H1 (cell line): ENCODE data around the gene PPFIA4. TPM values are rescaled to one million over a fixed set of nuclear protein-coding genes. Genes with fewer than 3 reads are reported as not detected.

Experiments used
- CTCF ChIA-PET: fragments of 300-600 bp; sonication (Branson Sonifier 250); formaldehyde crosslinking; loops from one replicate; lab custom pipeline; 2021; ENCODE audit not compliant: partially characterized antibody; lab: Charles Lee
- POLR2A ChIA-PET: fragments of 300-600 bp; sonication (Branson Sonifier 250); formaldehyde crosslinking; loops from one replicate; lab custom pipeline; 2021; ENCODE audit warnings: inconsistent platforms; ENCODE audit not compliant: partially characterized antibody; lab: Charles Lee
- DNase-seq, 2 experiments: peaks; one replicate each; pipeline versions ENCODE4 v3.0.0 to v3.0.0-alpha.2; 2010 to 2022; ENCODE audit warnings: low spot score in 2 of 2, low read depth in 1 of 2, mixed read lengths in 1 of 2
- FAIRE-seq: peaks from 2 replicates; lab custom pipeline; 2011; peaks lifted over from hg19 to GRCh38; lab: Jason Lieb, UNC
- H2AFZ ChIP-seq: 2 replicates; pipeline ENCODE4 v1.8.1; 2012; ENCODE audit warnings: low read length, inconsistent platforms
- H2AK5ac ChIP-seq: 2 replicates; pipeline ENCODE4 v1.6.1; 2013; ENCODE audit warnings: low read depth, low read length
- H2BK120ac ChIP-seq: replicated peaks from 2 replicates; pipeline ENCODE3; 2013; ENCODE audit warnings: low read depth, low read length, inconsistent platforms
- H2BK12ac ChIP-seq: 2 replicates; pipeline ENCODE4 v1.6.1; 2013; ENCODE audit warnings: low read depth, low read length
- H2BK15ac ChIP-seq: 2 replicates; pipeline ENCODE4 v1.6.1; 2013; ENCODE audit warnings: low read length
- H2BK20ac ChIP-seq: 2 replicates; pipeline ENCODE4 v1.6.1; 2013; ENCODE audit warnings: low read length
- H2BK5ac ChIP-seq: 2 replicates; pipeline ENCODE4 v1.6.1; 2013; ENCODE audit warnings: low read depth, low read length
- H3K14ac ChIP-seq: 2 replicates; pipeline ENCODE4 v1.6.1; 2013; ENCODE audit warnings: inconsistent platforms; ENCODE audit not compliant: insufficient read length
- H3K18ac ChIP-seq: 2 replicates; pipeline ENCODE4 v1.6.1; 2013; ENCODE audit warnings: low read length; ENCODE audit errors: extremely low read depth
- H3K23ac ChIP-seq: 2 replicates; pipeline ENCODE4 v1.6.1; 2013; ENCODE audit warnings: inconsistent platforms; ENCODE audit not compliant: insufficient read length
- H3K23me2 ChIP-seq: 2 replicates; pipeline ENCODE4 v1.6.1; 2013; ENCODE audit warnings: low read depth, low read length
- H3K27ac ChIP-seq: 2 replicates; pipeline ENCODE4 v1.6.1; 2011; ENCODE audit warnings: low read depth, low read length, inconsistent platforms
- H3K27me3 ChIP-seq, 4 experiments: replicated peaks in 1 of 4; 1 replicate in 1 of 4; 2 replicates in 3 of 4; pipeline versions ENCODE4 v1.6.1 to v1.8.1; 2011 to 2013; ENCODE audit warnings: low read length in 3 of 4, mild to moderate bottlenecking in 3 of 4, inconsistent platforms in 2 of 4, mixed read lengths in 2 of 4, moderate library complexity in 1 of 4; ENCODE audit not compliant: control insufficient read depth in 3 of 4, insufficient read depth in 3 of 4; ENCODE audit errors: extremely low read depth in 1 of 4
- H3K36me3 ChIP-seq, 4 experiments: 2 replicates each; pipeline versions ENCODE4 v1.6.1 to v1.8.1; 2011 to 2013; ENCODE audit warnings: mild to moderate bottlenecking in 4 of 4, low read length in 3 of 4, moderate library complexity in 2 of 4, control low read depth in 1 of 4, inconsistent platforms in 1 of 4; ENCODE audit not compliant: insufficient read depth in 4 of 4, control insufficient read depth in 2 of 4
- H3K4ac ChIP-seq: replicated peaks from 2 replicates; pipeline ENCODE3; 2013; ENCODE audit warnings: low read length, low read depth, mixed read lengths, inconsistent platforms; ENCODE audit not compliant: insufficient read length
- H3K4me1 ChIP-seq, 4 experiments: replicated peaks in 1 of 4; 1 replicate in 1 of 4; 2 replicates in 3 of 4; pipeline versions ENCODE4 v1.6.1 to v1.8.1; 2011 to 2013; ENCODE audit warnings: low read length in 3 of 4, inconsistent platforms in 2 of 4, mixed read lengths in 1 of 4; ENCODE audit not compliant: insufficient read depth in 4 of 4, control insufficient read depth in 3 of 4
- H3K4me2 ChIP-seq, 2 experiments: 2 replicates each; pipeline versions ENCODE4 v1.6.1 to v1.8.1; 2011 to 2013; ENCODE audit warnings: low read depth in 2 of 2, low read length in 2 of 2, control low read depth in 1 of 2, inconsistent platforms in 1 of 2, mild to moderate bottlenecking in 1 of 2; ENCODE audit not compliant: insufficient read depth in 1 of 2
- H3K4me3 ChIP-seq, 4 experiments: fragments of 200-600, 300-600 bp in 1 of 4; sonication (generic), shearing (Covaris generic), sonication (Bioruptor Twin) in 1 of 4; 2 replicates each; pipeline versions ENCODE4 v1.5.1 to v1.8.1; 2011 to 2016; ENCODE audit warnings: low read length in 4 of 4, low read depth in 3 of 4, control low read depth in 2 of 4, inconsistent platforms in 2 of 4, mild to moderate bottlenecking in 2 of 4, mixed read lengths in 1 of 4, moderate library complexity in 1 of 4; ENCODE audit not compliant: insufficient read depth in 2 of 4; ENCODE audit errors: extremely low read depth in 1 of 4
- H3K56ac ChIP-seq: replicated peaks from 2 replicates; pipeline ENCODE3; 2013; ENCODE audit warnings: low read depth, mild to moderate bottlenecking, mixed read lengths, low read length, inconsistent platforms; ENCODE audit not compliant: insufficient read length
- H3K79me1 ChIP-seq: 2 replicates; pipeline ENCODE4 v1.6.1; 2013; ENCODE audit warnings: low read depth, low read length, control low read depth
- H3K79me2 ChIP-seq, 2 experiments: 2 replicates each; pipeline versions ENCODE4 v1.6.1 to v1.8.1; 2012 to 2013; ENCODE audit warnings: low read length in 2 of 2, mild to moderate bottlenecking in 2 of 2, inconsistent platforms in 1 of 2; ENCODE audit not compliant: insufficient read depth in 2 of 2, control insufficient read depth in 1 of 2
- H3K9ac ChIP-seq, 4 experiments: replicated peaks in 1 of 4; 1 replicate in 1 of 4; 2 replicates in 3 of 4; pipeline versions ENCODE4 v1.6.1 to v1.8.1; 2011 to 2013; ENCODE audit warnings: low read depth in 3 of 4, low read length in 3 of 4, control low read depth in 2 of 4, mild to moderate bottlenecking in 2 of 4, moderate library complexity in 2 of 4, inconsistent platforms in 1 of 4; ENCODE audit errors: extremely low read depth in 1 of 4
- H3K9me3 ChIP-seq, 2 experiments: 2 replicates each; pipeline versions ENCODE4 v1.6.1 to v1.8.1; 2012 to 2013; ENCODE audit warnings: mild to moderate bottlenecking in 2 of 2, moderate library complexity in 2 of 2, control low read depth in 1 of 2, inconsistent platforms in 1 of 2, low read depth in 1 of 2, low read length in 1 of 2, mixed read lengths in 1 of 2; ENCODE audit not compliant: insufficient read depth in 2 of 2
- H4K20me1 ChIP-seq, 2 experiments: replicated peaks in 1 of 2; 2 replicates each; pipeline versions ENCODE3 to v1.8.1; 2011 to 2013; ENCODE audit warnings: inconsistent platforms in 2 of 2, low read length in 2 of 2, mild to moderate bottlenecking in 1 of 2; ENCODE audit not compliant: insufficient read depth in 2 of 2, control insufficient read depth in 1 of 2
- H4K5ac ChIP-seq: 2 replicates; pipeline ENCODE4 v1.6.1; 2013; ENCODE audit warnings: low read length, low read depth, mixed read lengths, inconsistent platforms; ENCODE audit not compliant: insufficient read length
- H4K8ac ChIP-seq: 2 replicates; pipeline ENCODE4 v1.8.0; 2013; ENCODE audit warnings: mild to moderate bottlenecking, moderate library complexity, low read length, inconsistent platforms; ENCODE audit not compliant: insufficient read depth; ENCODE audit errors: extremely low read depth
- H4K91ac ChIP-seq: replicated peaks from 2 replicates; pipeline ENCODE3; 2013; ENCODE audit warnings: low read length, mixed read lengths, inconsistent platforms; ENCODE audit not compliant: insufficient read length
- CHD1 ChIP-seq: IDR thresholded peaks from 2 replicates; pipeline ENCODE4 v1.6.1; 2012; ENCODE audit warnings: low read depth, low read length, improper control_type of control experiment
- JUN ChIP-seq: IDR thresholded peaks from 2 replicates; pipeline ENCODE4 v1.6.1; 2011; ENCODE audit warnings: low read depth, mild to moderate bottlenecking, improper control_type of control experiment, low read length
- JUND ChIP-seq: IDR thresholded peaks from 2 replicates; pipeline ENCODE4 v1.6.1; 2011; ENCODE audit warnings: mild to moderate bottlenecking, improper control_type of control experiment, low read length
- KDM1A ChIP-seq: fragments of 200-600, 300-600 bp; sonication (generic); IDR thresholded peaks from 2 replicates; pipeline ENCODE4 v1.7.1; 2016; ENCODE audit warnings: mild to moderate bottlenecking, low read length, borderline replicate concordance
- KDM4A ChIP-seq: IDR thresholded peaks from one replicate; pipeline ENCODE4 v1.7.1; 2012; ENCODE audit warnings: low read depth, mild to moderate bottlenecking, moderate library complexity, low read length, inconsistent platforms; ENCODE audit not compliant: severe bottlenecking
- TAF7 ChIP-seq: optimal IDR thresholded peaks from 2 replicates; pipeline ENCODE3; 2011; ENCODE audit warnings: low read depth, mild to moderate bottlenecking, inconsistent platforms, low read length, moderate library complexity, borderline replicate concordance
- WGBS, 2 experiments: shearing (Covaris generic) in 1 of 2; methylation state at CpG; one replicate each; pipeline versions ENCODE4 v1.1.6 to v1.1.7; 2013 to 2015; ENCODE audit warnings: low lambda C conversion rate in 2 of 2, mixed read lengths in 2 of 2, inconsistent platforms in 1 of 2, low coverage in 1 of 2, missing lambda C conversion rate in 1 of 2; ENCODE audit not compliant: insufficient replicate concordance in 2 of 2, insufficient coverage in 1 of 2, insufficient read length in 1 of 2; ENCODE audit errors: extremely low coverage in 1 of 2, missing lambda C conversion rate in 1 of 2; 5-methylcytosine and 5-hydroxymethylcytosine counted together
- polyA plus RNA-seq, 7 experiments: library from polyadenylated mRNA; depleted of rRNA in 3 of 7; stranded (reverse) in 5 of 7; unstranded in 2 of 7; fragments of >200 nt in 5 of 7; fragments of 200-250 nt in 2 of 7; gene quantifications; 1 replicate in 5 of 7; 2 replicates in 1 of 7; 4 replicates in 1 of 7; pipeline versions ENCODE4 v1.2.1 to v1.2.3, GENCODE V29; 2011 to 2013; ENCODE audit warnings: missing spikeins in 2 of 7, mixed read lengths in 2 of 7
- total RNA-seq: library from RNA; stranded (reverse); fragmentation: NEBNext Ultra II Directional; extraction: Animal tissue kit (Norgen Biotek cat#: 25700); gene quantifications from 2 replicates; pipeline ENCODE4 v1.2.1, GENCODE V29; 2021

Gene PPFIA4
- total and polyA plus RNA-seq, 2 of the 8 experiments (the other 6 are each of a cell fraction or from before 2014, with no cell fraction given): 9.0 to 9.9 TPM

DNA sequence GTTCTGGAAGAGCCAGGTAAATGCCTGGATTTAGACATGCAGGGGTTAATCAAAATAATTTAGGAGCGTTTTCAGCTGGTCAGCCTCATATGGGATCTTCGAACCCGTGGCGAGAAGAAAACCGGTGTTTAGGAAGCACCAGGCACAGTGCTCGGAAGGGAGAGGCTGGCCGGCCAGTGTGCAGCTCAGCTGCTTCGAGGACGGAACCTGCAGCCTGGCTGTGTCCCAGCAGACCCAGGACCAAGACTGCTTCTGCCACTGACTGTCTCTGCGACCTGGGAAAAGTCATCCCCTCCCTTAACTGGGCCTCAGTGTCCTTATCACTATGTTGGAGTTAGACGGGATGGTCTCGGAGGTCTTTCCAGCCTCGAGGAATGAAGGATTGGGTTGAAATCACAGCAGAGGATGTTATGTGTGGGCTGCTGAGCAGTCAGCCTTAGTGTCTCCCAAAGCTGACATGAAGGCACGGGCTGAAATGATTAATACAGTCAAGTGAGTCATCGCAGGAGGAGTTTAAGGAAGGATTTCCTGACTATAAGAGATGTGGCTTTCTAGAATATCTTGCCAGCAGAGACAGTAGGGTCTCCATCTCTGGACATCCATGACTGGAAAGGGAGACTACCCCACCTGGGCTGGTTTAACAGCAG is 20.8 kb downstream of the PPFIA4 start:
- Histone ChIP-seq H3K27me3 (no peaks in the 10 kb centered on the region), H4K5ac (no peak overlapping the region), H2BK12ac (no peak overlapping the region), H3K4me2 (no peak overlapping the region), H3K4ac (no peak overlapping the region), H2AK5ac (no peak overlapping the region; the same call in 1 of the 2 replicates), H3K14ac (no peak overlapping the region), H3K79me1 (0 out of 2 replicates have a peak, but pooled peaks cover 2% of the 10 kb centered on the region), H4K8ac (no peak overlapping the region), H4K91ac (no peak overlapping the region), H2BK20ac (no peak overlapping the region), H3K9me3 (no peaks in the 10 kb centered on the region), H3K23ac (no peak overlapping the region), H3K27ac (no peak overlapping the region), H3K9ac (no peak overlapping the region), H3K4me3 (no peak overlapping the region), H2BK15ac (no peak overlapping the region), H2AFZ (no peak overlapping the region), H2BK120ac (no peak overlapping the region), H3K56ac (no peak overlapping the region), H3K4me1 (peaks cover 0 to 20% (median 5%) of the 10 kb centered on the region in 4 experiments; a peak in 6 of 7 replicates), H4K20me1 (no peaks in the 10 kb centered on the region), H3K18ac (no peak overlapping the region), H2BK5ac (no peak overlapping the region), H3K36me3 (no peaks in the 10 kb centered on the region; a peak in 2 of 8 replicates), H3K23me2 (no peaks in the 10 kb centered on the region), H3K79me2 (no peaks in the 10 kb centered on the region)
- 88% methylated on average over 15 of the region's 15 CpGs; no CpG with 5 or more reads in 1 of the 2 experiments for WGBS, 2 experiments
- ChIA-PET CTCF (interaction anchor here (0.7 to 49.7 kb wide), 12 partner anchors 5 to 439 kb away, joined by 3 to 1089 read pairs (median 102); partner anchors contain the start of genes ADORA1, MYOG and PPFIA4), POLR2A (interaction anchor here (1.4 kb wide), 1 partner anchor 220 kb away, joined by 3 read pairs; no protein-coding TSS in a partner anchor)
- DNase-seq (no peak), FAIRE-seq (no peak)
- TF ChIP-seq JUND (no peak), CHD1 (no peak), KDM4A (no peak), TAF7 (no peak), KDM1A (no peak), JUN (no peak)
